ENCODE measurements around the gene TBL3. TPM values are rescaled to one million over a fixed set of nuclear protein-coding genes. Genes with fewer than 3 reads are reported as not detected.

TBL3 gene
- total and polyA plus RNA-seq, 9 of the 15 experiments (the other 6 are each of a cell fraction or from before 2014, with no cell fraction given): 0.97 to 117 (median 24.5) TPM

DNA sequence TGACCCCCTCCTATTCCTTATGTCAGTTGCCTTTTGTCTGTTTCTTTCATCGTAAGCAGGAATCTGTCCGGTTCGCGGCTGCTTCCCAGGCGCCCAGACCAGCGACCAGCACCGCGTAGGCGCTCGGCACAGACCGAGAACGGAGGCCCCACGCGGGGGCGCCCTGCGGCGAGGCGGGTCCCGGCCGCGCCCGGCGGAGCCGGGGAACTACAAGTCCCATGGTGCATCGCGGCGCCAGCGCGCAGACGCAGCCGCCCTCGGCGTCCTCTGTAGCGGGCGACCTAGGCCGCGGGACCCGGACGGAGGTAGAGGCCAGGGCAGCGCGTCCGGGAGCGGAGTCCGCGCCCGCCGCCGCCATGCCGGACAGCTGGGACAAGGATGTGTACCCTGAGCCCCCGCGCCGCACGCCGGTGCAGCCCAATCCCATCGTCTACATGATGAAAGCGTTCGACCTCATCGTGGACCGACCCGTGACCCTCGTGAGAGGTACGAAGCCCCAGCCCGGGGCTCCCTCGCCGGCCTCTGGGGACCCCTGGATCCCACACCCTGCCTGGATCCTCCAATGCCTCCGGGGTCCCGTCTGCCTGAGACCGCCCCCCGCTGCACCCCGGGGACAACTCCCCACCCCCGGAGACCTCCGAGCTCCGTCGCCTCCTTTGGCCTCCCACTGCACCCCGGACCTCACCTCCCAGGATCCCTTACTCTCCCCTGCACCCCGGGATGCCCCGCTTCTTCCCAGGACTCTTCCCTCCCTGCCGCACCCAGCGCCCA lies 12.4 kb upstream of the TBL3 start, which contains the start of gene NDUFB10 (continued):
- TF ChIP-seq, protein P1, sequence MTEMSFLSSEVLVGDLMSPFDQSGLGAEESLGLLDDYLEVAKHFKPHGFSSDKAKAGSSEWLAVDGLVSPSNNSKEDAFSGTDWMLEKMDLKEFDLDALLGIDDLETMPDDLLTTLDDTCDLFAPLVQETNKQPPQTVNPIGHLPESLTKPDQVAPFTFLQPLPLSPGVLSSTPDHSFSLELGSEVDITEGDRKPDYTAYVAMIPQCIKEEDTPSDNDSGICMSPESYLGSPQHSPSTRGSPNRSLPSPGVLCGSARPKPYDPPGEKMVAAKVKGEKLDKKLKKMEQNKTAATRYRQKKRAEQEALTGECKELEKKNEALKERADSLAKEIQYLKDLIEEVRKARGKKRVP (CRISPR knock-in tag; IDR thresholded peaks at IDR 0.05): 0 out of 2 replicates have a peak, but pooled peaks have one; percentile 4
- TF ChIP-seq SP1 (CRISPR knock-in tag; IDR thresholded peaks at IDR 0.05) (peak; percentile 68), NR2C2 (CRISPR knock-in tag; IDR thresholded peaks at IDR 0.05) (peak; percentile 79), NR2C2 (tag; IDR thresholded peaks at IDR 0.05) (peak; percentile 85), RFX1 (IDR thresholded peaks at IDR 0.05) (no peak), MEF2A (IDR thresholded peaks at IDR 0.05; ENCODE audit: control insufficient read depth, low read depth, low read length) (no peak), TCF7 (IDR thresholded peaks at IDR 0.05; ENCODE audit: borderline replicate concordance) (no peak; the same call in 1 of the 2 replicates), ZNF316 (IDR thresholded peaks at IDR 0.05) (no peak), E2F3 (CRISPR knock-in tag; IDR thresholded peaks at IDR 0.05) (peak; percentile 51; the same call in 1 of the 2 replicates)
- TF ChIP-seq, protein P2, sequence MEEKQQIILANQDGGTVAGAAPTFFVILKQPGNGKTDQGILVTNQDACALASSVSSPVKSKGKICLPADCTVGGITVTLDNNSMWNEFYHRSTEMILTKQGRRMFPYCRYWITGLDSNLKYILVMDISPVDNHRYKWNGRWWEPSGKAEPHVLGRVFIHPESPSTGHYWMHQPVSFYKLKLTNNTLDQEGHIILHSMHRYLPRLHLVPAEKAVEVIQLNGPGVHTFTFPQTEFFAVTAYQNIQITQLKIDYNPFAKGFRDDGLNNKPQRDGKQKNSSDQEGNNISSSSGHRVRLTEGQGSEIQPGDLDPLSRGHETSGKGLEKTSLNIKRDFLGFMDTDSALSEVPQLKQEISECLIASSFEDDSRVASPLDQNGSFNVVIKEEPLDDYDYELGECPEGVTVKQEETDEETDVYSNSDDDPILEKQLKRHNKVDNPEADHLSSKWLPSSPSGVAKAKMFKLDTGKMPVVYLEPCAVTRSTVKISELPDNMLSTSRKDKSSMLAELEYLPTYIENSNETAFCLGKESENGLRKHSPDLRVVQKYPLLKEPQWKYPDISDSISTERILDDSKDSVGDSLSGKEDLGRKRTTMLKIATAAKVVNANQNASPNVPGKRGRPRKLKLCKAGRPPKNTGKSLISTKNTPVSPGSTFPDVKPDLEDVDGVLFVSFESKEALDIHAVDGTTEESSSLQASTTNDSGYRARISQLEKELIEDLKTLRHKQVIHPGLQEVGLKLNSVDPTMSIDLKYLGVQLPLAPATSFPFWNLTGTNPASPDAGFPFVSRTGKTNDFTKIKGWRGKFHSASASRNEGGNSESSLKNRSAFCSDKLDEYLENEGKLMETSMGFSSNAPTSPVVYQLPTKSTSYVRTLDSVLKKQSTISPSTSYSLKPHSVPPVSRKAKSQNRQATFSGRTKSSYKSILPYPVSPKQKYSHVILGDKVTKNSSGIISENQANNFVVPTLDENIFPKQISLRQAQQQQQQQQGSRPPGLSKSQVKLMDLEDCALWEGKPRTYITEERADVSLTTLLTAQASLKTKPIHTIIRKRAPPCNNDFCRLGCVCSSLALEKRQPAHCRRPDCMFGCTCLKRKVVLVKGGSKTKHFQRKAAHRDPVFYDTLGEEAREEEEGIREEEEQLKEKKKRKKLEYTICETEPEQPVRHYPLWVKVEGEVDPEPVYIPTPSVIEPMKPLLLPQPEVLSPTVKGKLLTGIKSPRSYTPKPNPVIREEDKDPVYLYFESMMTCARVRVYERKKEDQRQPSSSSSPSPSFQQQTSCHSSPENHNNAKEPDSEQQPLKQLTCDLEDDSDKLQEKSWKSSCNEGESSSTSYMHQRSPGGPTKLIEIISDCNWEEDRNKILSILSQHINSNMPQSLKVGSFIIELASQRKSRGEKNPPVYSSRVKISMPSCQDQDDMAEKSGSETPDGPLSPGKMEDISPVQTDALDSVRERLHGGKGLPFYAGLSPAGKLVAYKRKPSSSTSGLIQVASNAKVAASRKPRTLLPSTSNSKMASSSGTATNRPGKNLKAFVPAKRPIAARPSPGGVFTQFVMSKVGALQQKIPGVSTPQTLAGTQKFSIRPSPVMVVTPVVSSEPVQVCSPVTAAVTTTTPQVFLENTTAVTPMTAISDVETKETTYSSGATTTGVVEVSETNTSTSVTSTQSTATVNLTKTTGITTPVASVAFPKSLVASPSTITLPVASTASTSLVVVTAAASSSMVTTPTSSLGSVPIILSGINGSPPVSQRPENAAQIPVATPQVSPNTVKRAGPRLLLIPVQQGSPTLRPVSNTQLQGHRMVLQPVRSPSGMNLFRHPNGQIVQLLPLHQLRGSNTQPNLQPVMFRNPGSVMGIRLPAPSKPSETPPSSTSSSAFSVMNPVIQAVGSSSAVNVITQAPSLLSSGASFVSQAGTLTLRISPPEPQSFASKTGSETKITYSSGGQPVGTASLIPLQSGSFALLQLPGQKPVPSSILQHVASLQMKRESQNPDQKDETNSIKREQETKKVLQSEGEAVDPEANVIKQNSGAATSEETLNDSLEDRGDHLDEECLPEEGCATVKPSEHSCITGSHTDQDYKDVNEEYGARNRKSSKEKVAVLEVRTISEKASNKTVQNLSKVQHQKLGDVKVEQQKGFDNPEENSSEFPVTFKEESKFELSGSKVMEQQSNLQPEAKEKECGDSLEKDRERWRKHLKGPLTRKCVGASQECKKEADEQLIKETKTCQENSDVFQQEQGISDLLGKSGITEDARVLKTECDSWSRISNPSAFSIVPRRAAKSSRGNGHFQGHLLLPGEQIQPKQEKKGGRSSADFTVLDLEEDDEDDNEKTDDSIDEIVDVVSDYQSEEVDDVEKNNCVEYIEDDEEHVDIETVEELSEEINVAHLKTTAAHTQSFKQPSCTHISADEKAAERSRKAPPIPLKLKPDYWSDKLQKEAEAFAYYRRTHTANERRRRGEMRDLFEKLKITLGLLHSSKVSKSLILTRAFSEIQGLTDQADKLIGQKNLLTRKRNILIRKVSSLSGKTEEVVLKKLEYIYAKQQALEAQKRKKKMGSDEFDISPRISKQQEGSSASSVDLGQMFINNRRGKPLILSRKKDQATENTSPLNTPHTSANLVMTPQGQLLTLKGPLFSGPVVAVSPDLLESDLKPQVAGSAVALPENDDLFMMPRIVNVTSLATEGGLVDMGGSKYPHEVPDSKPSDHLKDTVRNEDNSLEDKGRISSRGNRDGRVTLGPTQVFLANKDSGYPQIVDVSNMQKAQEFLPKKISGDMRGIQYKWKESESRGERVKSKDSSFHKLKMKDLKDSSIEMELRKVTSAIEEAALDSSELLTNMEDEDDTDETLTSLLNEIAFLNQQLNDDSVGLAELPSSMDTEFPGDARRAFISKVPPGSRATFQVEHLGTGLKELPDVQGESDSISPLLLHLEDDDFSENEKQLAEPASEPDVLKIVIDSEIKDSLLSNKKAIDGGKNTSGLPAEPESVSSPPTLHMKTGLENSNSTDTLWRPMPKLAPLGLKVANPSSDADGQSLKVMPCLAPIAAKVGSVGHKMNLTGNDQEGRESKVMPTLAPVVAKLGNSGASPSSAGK (IDR thresholded peaks at IDR 0.05): peak; percentile 57
- TF ChIP-seq, protein P3, sequence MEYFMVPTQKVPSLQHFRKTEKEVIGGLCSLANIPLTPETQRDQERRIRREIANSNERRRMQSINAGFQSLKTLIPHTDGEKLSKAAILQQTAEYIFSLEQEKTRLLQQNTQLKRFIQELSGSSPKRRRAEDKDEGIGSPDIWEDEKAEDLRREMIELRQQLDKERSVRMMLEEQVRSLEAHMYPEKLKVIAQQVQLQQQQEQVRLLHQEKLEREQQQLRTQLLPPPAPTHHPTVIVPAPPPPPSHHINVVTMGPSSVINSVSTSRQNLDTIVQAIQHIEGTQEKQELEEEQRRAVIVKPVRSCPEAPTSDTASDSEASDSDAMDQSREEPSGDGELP (CRISPR knock-in tag; IDR thresholded peaks at IDR 0.05; ENCODE audit: borderline replicate concordance): peak; percentile 92
- TF ChIP-seq, protein P4, sequence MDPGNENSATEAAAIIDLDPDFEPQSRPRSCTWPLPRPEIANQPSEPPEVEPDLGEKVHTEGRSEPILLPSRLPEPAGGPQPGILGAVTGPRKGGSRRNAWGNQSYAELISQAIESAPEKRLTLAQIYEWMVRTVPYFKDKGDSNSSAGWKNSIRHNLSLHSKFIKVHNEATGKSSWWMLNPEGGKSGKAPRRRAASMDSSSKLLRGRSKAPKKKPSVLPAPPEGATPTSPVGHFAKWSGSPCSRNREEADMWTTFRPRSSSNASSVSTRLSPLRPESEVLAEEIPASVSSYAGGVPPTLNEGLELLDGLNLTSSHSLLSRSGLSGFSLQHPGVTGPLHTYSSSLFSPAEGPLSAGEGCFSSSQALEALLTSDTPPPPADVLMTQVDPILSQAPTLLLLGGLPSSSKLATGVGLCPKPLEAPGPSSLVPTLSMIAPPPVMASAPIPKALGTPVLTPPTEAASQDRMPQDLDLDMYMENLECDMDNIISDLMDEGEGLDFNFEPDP (CRISPR knock-in tag; IDR thresholded peaks at IDR 0.05): no peak
